CD8-positive, alpha-beta memory T cell (primary cell): ENCODE measurements around the gene MRLN. TPM values are rescaled to one million over a fixed set of nuclear protein-coding genes. Genes with fewer than 3 reads are reported as not detected.
"Not testable (repeated sequence)": the region's sequence is repeated elsewhere in the genome, so short reads cannot be mapped to it uniquely, and the experiment has no call there.

Experiments
- CTCF ChIA-PET: fragments of 350-600 bp; sonication (Branson Sonifier 250); formaldehyde crosslinking; loops from one replicate; lab custom pipeline; 2021; ENCODE audit warnings: antibody characterized with exemption; lab: Charles Lee
- POLR2A ChIA-PET: fragments of 350-600 bp; sonication (Branson Sonifier 250); formaldehyde crosslinking; loops from one replicate; lab custom pipeline; 2021; ENCODE audit warnings: antibody characterized with exemption; lab: Charles Lee
- DNase-seq, 5 donors: peaks; one replicate each; pipeline versions ENCODE4 v3.0.0 to v3.0.0-alpha.2; 2020 to 2022; ENCODE audit warnings: mixed read lengths in 1 of 5
- H3K27ac ChIP-seq: one replicate; pipeline ENCODE4 v1.7.0; 2013; ENCODE audit warnings: low read depth, mild to moderate bottlenecking, low read length, moderate library complexity
- H3K27me3 ChIP-seq: 2 replicates; pipeline ENCODE4 v1.7.0; 2013; ENCODE audit warnings: low read length, mild to moderate bottlenecking; ENCODE audit not compliant: insufficient read depth, poor library complexity, severe bottlenecking
- H3K36me3 ChIP-seq: 2 replicates; pipeline ENCODE4 v1.7.0; 2013; ENCODE audit warnings: mild to moderate bottlenecking, low read length, moderate library complexity; ENCODE audit not compliant: insufficient read depth
- H3K4me1 ChIP-seq: 2 replicates; pipeline ENCODE4 v1.7.0; 2013; ENCODE audit warnings: mild to moderate bottlenecking, low read length, moderate library complexity; ENCODE audit not compliant: insufficient read depth
- H3K4me3 ChIP-seq: 2 replicates; pipeline ENCODE4 v1.7.0; 2013; ENCODE audit warnings: mild to moderate bottlenecking, low read length
- H3K9me3 ChIP-seq: 2 replicates; pipeline ENCODE4 v1.7.0; 2013; ENCODE audit warnings: mild to moderate bottlenecking, low read length
- H3K27ac Mint-ChIP-seq, 8 donors: one replicate each; pipeline ENCODE4 v1.8.0; 2020 to 2021; ENCODE audit warnings: mixed read lengths in 8 of 8, mild to moderate bottlenecking in 6 of 8, inconsistent platforms in 3 of 8, moderate library complexity in 3 of 8
- H3K27me3 Mint-ChIP-seq, 2 donors: one replicate each; pipeline ENCODE4 v1.8.0; 2020 to 2021; ENCODE audit warnings: mixed read lengths in 2 of 2, mild to moderate bottlenecking in 1 of 2, moderate library complexity in 1 of 2
- H3K36me3 Mint-ChIP-seq, 3 donors: one replicate each; pipeline ENCODE4 v1.8.0; 2020 to 2021; ENCODE audit warnings: mixed read lengths in 3 of 3, inconsistent platforms in 1 of 3, mild to moderate bottlenecking in 1 of 3
- H3K4me1 Mint-ChIP-seq, 3 donors: one replicate each; pipeline ENCODE4 v1.8.0; 2020 to 2021; ENCODE audit warnings: mixed read lengths in 3 of 3, inconsistent platforms in 1 of 3, mild to moderate bottlenecking in 1 of 3
- H3K4me3 Mint-ChIP-seq, 7 donors: one replicate each; pipeline ENCODE4 v1.8.0; 2020 to 2021; ENCODE audit warnings: mixed read lengths in 7 of 7, mild to moderate bottlenecking in 6 of 7, moderate library complexity in 4 of 7, inconsistent platforms in 2 of 7
- H3K9me3 Mint-ChIP-seq, 5 donors: one replicate each; pipeline ENCODE4 v1.8.0; 2020 to 2022; ENCODE audit warnings: mixed read lengths in 5 of 5, mild to moderate bottlenecking in 3 of 5, moderate library complexity in 2 of 5, inconsistent platforms in 1 of 5
- polyA plus RNA-seq: library from polyadenylated mRNA; unstranded; fragments of 300-500 nt; fragmentation: Illumina TruSeq; gene quantifications from one replicate; pipeline ENCODE4 v1.2.3, GENCODE V29; 2021
- total RNA-seq, 2 experiments: library from RNA; stranded (reverse); gene quantifications; one replicate each; pipeline ENCODE4 v1.2.3, GENCODE V29; 2021

MRLN gene
- total and polyA plus RNA-seq, 3 experiments from 2014 or later: not detected

DNA sequence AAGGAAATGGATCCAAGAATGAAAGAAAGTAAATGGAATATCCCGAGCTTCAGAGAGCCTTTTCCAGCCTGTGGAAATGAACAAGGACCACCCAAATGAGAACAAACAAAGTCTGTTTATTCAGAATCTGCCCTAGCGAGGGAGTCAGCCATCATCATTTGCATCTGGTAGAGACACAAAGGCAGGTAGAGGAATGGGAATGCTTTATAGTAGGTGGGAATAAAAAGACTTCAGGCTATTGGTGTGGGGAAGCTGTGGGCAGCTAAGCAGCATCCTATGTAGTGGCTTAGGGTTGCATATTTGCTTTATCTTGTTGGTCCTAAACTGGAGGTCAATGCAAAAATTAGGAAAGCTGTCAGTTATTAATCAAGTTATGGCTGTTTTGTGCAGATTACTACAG lies 9.2 kb upstream of the MRLN start:
- no peak overlapping the region for H3K4me3 ChIP-seq
- Mint-ChIP-seq H3K36me3 (peaks cover 0 to 1% (median 0%) of the 10 kb centered on the region in 3 donors), H3K27me3 (peaks cover 9 to 21% of the 10 kb centered on the region in 2 donors), H3K27ac (no peak overlapping the region), H3K4me1 (no peaks in the 10 kb centered on the region), H3K4me3 (no peak overlapping the region), H3K9me3 (peaks cover 0 to 4% (median 0%) of the 10 kb centered on the region in 5 donors)
- no peak overlapping the region for H3K27ac ChIP-seq
- DNase-seq: no peak
- no peaks in the 10 kb centered on the region for H3K27me3 ChIP-seq
- POLR2A ChIA-PET: no interaction called here
- H3K4me1 ChIP-seq: no peaks in the 10 kb centered on the region
- CTCF ChIA-PET: no interaction called here
- H3K36me3 ChIP-seq: no peaks in the 10 kb centered on the region
- H3K9me3 ChIP-seq: no peaks in the 10 kb centered on the region

DNA sequence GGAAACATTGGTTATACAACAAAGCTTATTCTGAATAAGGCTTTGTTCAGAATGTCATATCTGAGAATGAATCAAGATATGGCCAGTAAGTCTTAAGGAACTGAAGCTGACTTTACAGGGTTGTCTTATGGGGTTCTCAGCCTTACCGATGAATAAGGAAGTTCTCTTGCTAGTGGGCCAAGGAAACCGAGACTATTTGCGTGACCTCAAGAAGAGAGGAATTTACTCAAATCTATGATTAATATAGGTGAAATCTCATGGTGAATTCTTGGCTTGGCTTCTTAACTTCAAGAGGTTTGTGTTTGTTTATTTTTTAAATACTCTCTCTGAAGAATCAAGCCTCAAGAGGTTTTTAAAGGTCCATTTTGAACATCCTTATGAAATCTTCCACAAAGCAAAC lies 4.7 kb upstream of the MRLN start:
- Histone ChIP-seq H3K27ac (no peak overlapping the region), H3K9me3 (no peaks in the 10 kb centered on the region), H3K4me1 (no peaks in the 10 kb centered on the region), H3K27me3 (no peaks in the 10 kb centered on the region), H3K36me3 (no peaks in the 10 kb centered on the region), H3K4me3 (no peak overlapping the region)
- H3K4me1 Mint-ChIP-seq: no peaks in the 10 kb centered on the region
- H3K9me3 Mint-ChIP-seq: peaks cover 0 to 4% (median 0%) of the 10 kb centered on the region in 5 donors
- H3K4me3 Mint-ChIP-seq: no peak overlapping the region
- ChIA-PET POLR2A (no interaction called here), CTCF (no interaction called here)
- H3K36me3 Mint-ChIP-seq: peaks cover 0 to 1% (median 0%) of the 10 kb centered on the region in 3 donors
- H3K27ac Mint-ChIP-seq: no peak overlapping the region
- no peak for DNase-seq
- peaks cover 1 to 6% of the 10 kb centered on the region in 2 donors for H3K27me3 Mint-ChIP-seq

DNA sequence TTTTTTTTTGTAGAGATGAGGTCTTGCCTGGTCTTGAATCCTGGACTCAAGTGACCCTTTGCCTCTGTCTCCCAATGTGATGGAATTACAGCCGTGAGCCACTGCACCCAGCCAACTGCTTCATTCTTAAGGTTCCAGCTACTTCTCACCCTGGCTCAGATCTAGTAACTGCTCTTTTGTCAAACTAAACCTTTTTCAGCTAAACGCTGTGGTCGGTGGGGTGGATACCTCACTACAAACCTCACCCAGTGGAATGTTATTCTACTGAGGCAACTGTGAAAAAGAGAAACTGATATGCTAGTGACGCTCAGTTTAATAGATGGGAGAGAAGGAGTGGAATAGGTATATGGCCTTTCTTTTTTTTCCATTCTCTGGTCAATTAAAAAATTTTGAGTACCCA lies 1.7 kb upstream of the MRLN start:
- Mint-ChIP-seq H3K27ac (no peak overlapping the region), H3K36me3 (no peaks in the 10 kb centered on the region), H3K9me3 (no peaks in the 10 kb centered on the region), H3K4me3 (no peak overlapping the region), H3K27me3 (peaks cover 1 to 19% of the 10 kb centered on the region in 2 donors), H3K4me1 (no peaks in the 10 kb centered on the region)
- no peak overlapping the region for H3K27ac ChIP-seq
- H3K36me3 ChIP-seq: no peaks in the 10 kb centered on the region
- H3K4me3 ChIP-seq: no peak overlapping the region
- CTCF ChIA-PET: no interaction called here
- DNase-seq: no peak
- no peaks in the 10 kb centered on the region for H3K27me3 ChIP-seq
- POLR2A ChIA-PET: no interaction called here
- H3K9me3 ChIP-seq: no peaks in the 10 kb centered on the region
- no peaks in the 10 kb centered on the region for H3K4me1 ChIP-seq

DNA sequence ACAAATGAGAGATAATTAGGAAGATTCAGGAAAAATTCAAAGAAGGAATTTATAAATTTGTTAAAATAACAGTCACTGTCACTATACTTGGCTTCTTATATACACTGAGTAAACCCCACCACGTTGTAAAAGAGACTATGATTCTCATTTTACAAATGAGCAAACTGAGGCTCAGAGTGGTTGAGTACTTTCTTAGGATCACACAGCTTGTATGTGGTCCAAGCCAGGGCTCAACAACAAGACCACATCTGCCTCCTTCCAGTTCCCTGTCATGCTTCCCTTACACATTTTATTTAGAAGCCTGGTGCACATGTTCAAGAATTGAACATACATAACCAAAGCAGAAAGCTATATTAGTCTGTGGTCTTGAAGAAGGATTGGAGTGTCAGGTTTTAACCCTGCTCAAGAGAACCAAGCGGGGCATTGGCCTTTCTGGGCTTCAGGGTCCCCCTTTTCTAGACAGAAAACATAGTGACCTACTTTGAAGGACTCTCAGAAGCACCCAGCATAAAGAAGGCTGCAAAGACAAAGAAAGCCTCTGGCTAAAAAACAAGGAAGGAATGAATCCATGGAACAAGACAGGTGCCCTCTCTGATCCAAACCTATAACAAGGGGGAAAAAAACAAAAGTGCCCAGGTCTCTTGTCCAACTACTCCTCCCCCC lies 846 bp downstream of the MRLN start:
- POLR2A ChIA-PET: no interaction called here
- no peak overlapping the region for H3K4me3 Mint-ChIP-seq

DNA sequence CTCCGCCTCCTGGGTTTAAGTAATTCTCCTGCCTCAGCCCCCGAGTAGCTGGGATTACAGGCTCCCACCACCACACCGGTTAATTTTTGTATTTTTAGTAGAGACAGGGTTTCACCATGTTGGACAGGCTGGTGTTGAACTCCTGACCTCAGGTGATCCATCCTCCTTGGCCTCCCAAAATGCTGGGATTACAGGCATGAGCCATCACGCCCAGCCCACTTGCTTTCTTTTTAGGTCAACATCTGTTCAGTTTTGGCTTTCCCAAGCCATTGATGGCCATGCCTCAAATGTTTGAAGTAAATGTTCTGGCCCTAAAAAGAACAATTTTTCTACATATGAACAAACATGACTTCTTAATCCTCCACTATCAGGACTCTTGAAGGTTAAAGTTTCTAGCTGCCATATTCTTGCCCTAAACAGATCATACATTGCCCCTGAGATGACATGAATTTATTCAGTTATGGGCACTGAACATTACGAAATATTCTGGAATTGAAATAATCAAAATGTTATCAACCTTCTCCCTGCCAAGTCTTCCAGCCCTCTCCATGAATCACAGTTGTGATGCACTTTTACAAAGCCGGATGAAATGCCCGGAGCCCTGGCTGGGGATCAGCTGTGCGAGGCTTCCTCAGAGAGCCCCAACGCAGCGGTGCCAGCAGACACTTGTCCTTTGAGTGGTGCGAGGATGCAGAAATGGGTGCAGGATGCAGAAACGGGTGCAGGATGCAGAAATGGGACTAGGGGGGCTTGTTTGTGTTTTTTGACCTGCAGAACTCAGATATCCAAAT lies 2.9 kb downstream of the MRLN start:
- no peaks in the 10 kb centered on the region for H3K36me3 Mint-ChIP-seq
- Histone ChIP-seq H3K27me3 (no peaks in the 10 kb centered on the region), H3K36me3 (no peaks in the 10 kb centered on the region), H3K4me3 (no peak overlapping the region), H3K9me3 (no peaks in the 10 kb centered on the region), H3K27ac (no peak overlapping the region), H3K4me1 (no peaks in the 10 kb centered on the region)
- CTCF ChIA-PET: no interaction called here
- no peak for DNase-seq
- peaks cover 4 to 27% of the 10 kb centered on the region in 2 donors for H3K27me3 Mint-ChIP-seq
- no peaks in the 10 kb centered on the region for H3K4me1 Mint-ChIP-seq
- no peaks in the 10 kb centered on the region for H3K9me3 Mint-ChIP-seq
- H3K27ac Mint-ChIP-seq: no peak overlapping the region
- no peak overlapping the region for H3K4me3 Mint-ChIP-seq
- POLR2A ChIA-PET: no interaction called here

More for the DNA sequence above, 846 bp downstream of the MRLN start:
- no peak overlapping the region for H3K27ac Mint-ChIP-seq
- no peaks in the 10 kb centered on the region for H3K9me3 Mint-ChIP-seq
- Histone ChIP-seq H3K4me3 (no peak overlapping the region), H3K9me3 (no peaks in the 10 kb centered on the region), H3K36me3 (no peaks in the 10 kb centered on the region), H3K4me1 (no peaks in the 10 kb centered on the region), H3K27me3 (no peaks in the 10 kb centered on the region), H3K27ac (no peak overlapping the region)
- CTCF ChIA-PET: no interaction called here
- no peak for DNase-seq
- H3K27me3 Mint-ChIP-seq: peaks cover under 1 to 24% of the 10 kb centered on the region in 2 donors
- no peaks in the 10 kb centered on the region for H3K36me3 Mint-ChIP-seq
- no peaks in the 10 kb centered on the region for H3K4me1 Mint-ChIP-seq

DNA sequence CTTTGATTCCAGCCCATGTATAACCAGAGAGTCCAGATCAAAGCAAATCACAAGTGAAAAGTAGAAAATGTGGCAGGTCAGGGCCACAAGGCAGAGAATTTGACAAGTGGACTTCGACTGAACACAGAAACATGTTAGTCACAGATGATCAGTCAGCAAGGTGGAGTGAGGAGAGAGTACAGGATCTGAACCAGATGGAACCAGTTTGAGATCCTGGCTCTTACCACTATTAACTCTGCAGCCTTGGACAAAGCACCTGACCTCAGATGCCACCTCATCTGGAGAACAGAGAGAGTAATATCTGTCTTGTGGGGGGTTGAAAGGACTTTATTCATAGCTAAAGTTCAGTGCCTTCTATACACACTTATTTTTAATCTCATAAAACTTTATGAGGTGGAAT lies 4.4 kb downstream of the MRLN start:
- POLR2A ChIA-PET: no interaction called here
- H3K4me1 Mint-ChIP-seq: no peaks in the 10 kb centered on the region
- Histone ChIP-seq H3K4me3 (no peak overlapping the region), H3K36me3 (no peaks in the 10 kb centered on the region), H3K4me1 (no peaks in the 10 kb centered on the region), H3K9me3 (no peaks in the 10 kb centered on the region), H3K27me3 (no peaks in the 10 kb centered on the region), H3K27ac (no peak overlapping the region)
- no peak overlapping the region for H3K4me3 Mint-ChIP-seq
- no peak overlapping the region for H3K27ac Mint-ChIP-seq
- peaks cover 0 to 3% (median 0%) of the 10 kb centered on the region in 5 donors for H3K9me3 Mint-ChIP-seq
- H3K36me3 Mint-ChIP-seq: no peaks in the 10 kb centered on the region
- DNase-seq: no peak
- CTCF ChIA-PET: no interaction called here
- H3K27me3 Mint-ChIP-seq: peaks cover 4 to 27% of the 10 kb centered on the region in 2 donors

DNA sequence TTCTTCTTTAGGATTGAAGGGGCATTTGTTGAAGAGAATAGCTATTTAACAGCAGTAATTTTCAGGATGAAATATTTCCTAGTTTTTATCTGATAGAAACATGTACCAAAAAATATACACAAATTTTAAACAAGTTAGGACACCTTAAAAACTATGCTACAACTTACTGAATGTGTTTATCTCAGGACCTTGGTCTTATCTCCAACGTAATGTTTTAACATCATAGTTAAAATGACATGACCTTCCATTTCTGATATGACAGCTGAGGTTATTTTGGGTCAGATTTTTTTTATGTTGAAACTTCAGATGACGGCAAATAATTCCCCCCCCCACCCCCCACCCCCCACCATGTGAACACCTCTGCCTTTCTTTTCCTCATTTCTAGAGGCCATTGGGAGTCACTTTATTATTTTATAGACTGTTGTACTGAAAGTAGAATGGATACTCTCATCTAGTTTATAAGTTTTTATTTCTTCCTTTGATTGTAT lies 8.0 kb downstream of the MRLN start:
- Histone ChIP-seq H3K36me3 (no peaks in the 10 kb centered on the region), H3K27me3 (no peaks in the 10 kb centered on the region), H3K9me3 (no peaks in the 10 kb centered on the region), H3K4me1 (no peaks in the 10 kb centered on the region), H3K4me3 (no peak overlapping the region), H3K27ac (no peak overlapping the region)
- peaks cover 0 to 3% (median 0%) of the 10 kb centered on the region in 5 donors for H3K9me3 Mint-ChIP-seq
- DNase-seq: no peak
- H3K36me3 Mint-ChIP-seq: no peaks in the 10 kb centered on the region
- H3K27ac Mint-ChIP-seq: no peak overlapping the region
- POLR2A ChIA-PET: no interaction called here
- peaks cover 6 to 9% of the 10 kb centered on the region in 2 donors for H3K27me3 Mint-ChIP-seq
- H3K4me1 Mint-ChIP-seq: no peaks in the 10 kb centered on the region
- H3K4me3 Mint-ChIP-seq: no peak overlapping the region
- CTCF ChIA-PET: no interaction called here

DNA sequence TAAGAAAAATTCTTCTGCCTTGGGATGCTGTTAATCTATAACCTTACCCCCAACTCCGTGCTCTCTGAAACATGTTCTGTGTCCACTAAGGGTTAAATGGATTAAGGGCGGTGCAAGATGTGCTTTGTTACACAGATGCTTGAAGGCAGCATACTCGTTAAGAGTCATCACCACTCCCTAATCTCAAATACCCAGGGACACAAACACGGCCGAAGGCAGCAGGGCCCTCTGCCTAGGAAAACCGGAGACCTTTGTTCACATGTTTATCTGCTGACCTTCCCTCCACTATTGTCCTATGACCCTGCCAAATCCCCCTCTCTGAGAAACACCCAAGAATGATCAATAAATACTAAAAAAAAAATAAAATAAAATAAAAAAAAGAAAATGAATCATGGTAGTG lies 8.5 kb downstream of the MRLN start:
- H3K9me3 Mint-ChIP-seq, CTCF ChIA-PET, POLR2A ChIA-PET, H3K27ac Mint-ChIP-seq, H3K36me3 ChIP-seq, H3K9me3 ChIP-seq, H3K27me3 Mint-ChIP-seq, H3K36me3 Mint-ChIP-seq, H3K4me1 ChIP-seq, H3K4me1 Mint-ChIP-seq, DNase-seq, H3K4me3 Mint-ChIP-seq, H3K27ac ChIP-seq, H3K4me3 ChIP-seq, H3K27me3 ChIP-seq: not testable (repeated sequence)
